ENCODE measurements around the gene NR2C1. TPM values are rescaled to one million over a fixed set of nuclear protein-coding genes. Genes with fewer than 3 reads are reported as not detected.
"Not testable (repeated sequence)": the region's sequence is repeated elsewhere in the genome, so short reads cannot be mapped to it uniquely, and the experiment has no call there.

The NR2C1 gene
- total RNA-seq, 1 donor from 2014 or later, result 43.4 TPM

DNA sequence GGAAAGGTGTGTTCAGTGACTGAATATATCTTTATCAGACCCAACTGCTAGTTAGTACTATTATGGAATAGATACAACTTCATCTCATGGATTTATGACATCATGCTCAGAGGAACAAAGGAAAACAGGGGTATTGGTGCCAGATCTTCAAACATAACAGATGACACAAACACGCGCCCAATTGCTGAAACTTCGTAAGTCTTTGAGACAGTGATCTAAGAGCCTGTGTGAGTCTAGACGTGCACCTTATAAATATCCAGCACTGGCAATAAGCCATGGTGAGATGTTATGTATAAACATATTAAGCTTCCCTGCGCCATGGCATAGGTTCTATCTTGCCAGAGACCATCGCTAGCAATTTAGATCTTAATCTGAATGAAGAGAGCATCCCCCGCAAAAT lies 42.2 kb upstream of the NR2C1 start:
- H3K4me3 ChIP-seq (ENCODE audit: low read depth, low read length), result no peak overlapping the region
- DNase-seq (ENCODE audit: low read depth), result no peak
- TF ChIP-seq CTCF (conservative IDR thresholded peaks at IDR 0.05; ENCODE audit: low read depth, low read length), result no peak

DNA sequence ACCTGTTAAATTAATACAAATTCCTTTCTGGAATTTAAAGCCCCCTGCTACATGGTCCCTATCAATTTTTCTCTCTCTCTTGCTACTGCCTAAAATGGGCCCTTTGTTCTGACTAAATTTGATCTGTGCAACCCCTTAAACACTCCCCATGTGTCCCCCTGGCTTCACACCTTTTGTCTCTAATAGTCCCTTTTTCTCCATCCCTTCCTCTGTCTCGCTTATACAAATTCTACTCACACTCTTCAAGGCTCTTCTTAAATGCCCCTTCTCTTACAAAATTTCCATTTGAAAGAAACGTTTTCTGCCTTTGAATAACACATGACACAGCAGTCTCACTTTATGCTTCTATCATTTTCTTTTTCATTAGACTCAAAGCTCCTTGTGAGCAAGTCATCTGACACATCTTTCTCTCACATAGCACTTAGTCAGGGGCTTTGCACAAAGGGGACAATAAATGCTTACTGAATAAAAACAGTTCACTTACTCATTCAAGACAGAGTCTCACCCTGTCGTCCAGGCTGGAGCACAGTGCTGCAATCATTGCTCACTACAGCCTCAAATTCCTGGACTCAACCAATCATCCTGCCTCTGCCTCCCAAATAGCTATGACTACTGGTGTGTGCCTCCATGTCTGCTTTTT lies 41.5 kb upstream of the NR2C1 start:
- H3K4me3 ChIP-seq (ENCODE audit: low read depth, low read length), result no peak overlapping the region
- no peak for DNase-seq (ENCODE audit: low read depth)
- no peak for TF ChIP-seq CTCF (conservative IDR thresholded peaks at IDR 0.05; ENCODE audit: low read depth, low read length)

DNA sequence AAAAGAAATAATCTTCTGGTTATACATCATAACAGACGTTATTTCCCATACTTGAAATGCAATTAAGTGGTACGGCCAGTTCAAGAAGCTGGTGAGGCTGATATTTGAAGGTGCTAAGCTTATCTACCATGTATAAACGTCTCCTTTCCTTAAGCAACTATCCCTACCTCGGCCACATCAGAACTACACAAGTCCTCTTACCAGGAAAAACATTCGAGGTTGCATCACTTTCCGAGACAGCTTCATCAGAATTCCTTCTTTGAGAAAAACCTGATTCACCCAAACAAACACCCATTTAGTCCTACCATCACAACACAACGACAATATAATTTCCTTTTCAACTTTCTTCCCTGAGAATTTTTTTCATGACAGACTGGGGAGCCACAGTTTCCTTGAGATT lies 33.9 kb upstream of the NR2C1 start:
- no peak for DNase-seq (ENCODE audit: low read depth)
- no peak for TF ChIP-seq CTCF (conservative IDR thresholded peaks at IDR 0.05; ENCODE audit: low read depth, low read length)
- H3K4me3 ChIP-seq (ENCODE audit: low read depth, low read length), result no peak overlapping the region

GRCh38 chr12:95105540-95105939 lies 32.1 kb upstream of the NR2C1 start:
- DNase-seq (ENCODE audit: low read depth), result no peak
- TF ChIP-seq CTCF (conservative IDR thresholded peaks at IDR 0.05; ENCODE audit: low read depth, low read length), result no peak
- no peak overlapping the region for H3K4me3 ChIP-seq (ENCODE audit: low read depth, low read length)

- TF ChIP-seq CTCF (conservative IDR thresholded peaks at IDR 0.05; ENCODE audit: low read depth, low read length), result no peak
- no peak overlapping the region for H3K4me3 ChIP-seq (ENCODE audit: low read depth, low read length)
- DNase-seq (ENCODE audit: low read depth), result no peak
These were observed 31.6 kb upstream of the NR2C1 start for GRCh38 chr12:95104919-95105452.

- TF ChIP-seq CTCF (conservative IDR thresholded peaks at IDR 0.05; ENCODE audit: low read depth, low read length), result no peak
- DNase-seq (ENCODE audit: low read depth), result peak; percentile 88
- H3K4me3 ChIP-seq (ENCODE audit: low read depth, low read length), result no peak overlapping the region
These were observed 29.7 kb upstream of the NR2C1 start for GRCh38 chr12:95102916-95103671.

DNA sequence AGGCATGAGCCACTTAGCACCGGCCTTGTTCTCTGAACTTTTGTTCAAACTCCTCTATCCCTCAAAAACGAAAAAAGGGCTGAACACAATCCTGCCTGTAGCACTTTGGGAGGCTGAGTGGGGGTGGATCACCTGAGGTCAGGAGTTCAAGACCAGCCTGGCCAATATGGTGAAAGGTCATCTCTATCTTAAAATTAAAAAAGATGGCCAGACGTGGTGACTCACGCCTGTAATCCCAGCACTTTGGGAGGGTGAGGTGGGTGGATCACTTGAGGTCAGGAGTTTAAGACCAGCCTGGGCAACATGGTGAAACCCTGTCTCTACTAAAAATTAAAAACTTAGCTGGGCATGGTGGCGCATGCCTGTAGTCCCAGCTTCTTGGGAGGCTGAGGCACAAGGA lies 28.5 kb upstream of the NR2C1 start:
- DNase-seq (ENCODE audit: low read depth); H3K4me3 ChIP-seq (ENCODE audit: low read depth, low read length): not testable (repeated sequence)

Data from epithelial cell of proximal tubule (primary cell).